ENCODE data around the gene EXOSC10.
A peak's percentile ranks its signal among the peaks of the same experiment; 100 is the strongest.

The EXOSC10 gene

DNA sequence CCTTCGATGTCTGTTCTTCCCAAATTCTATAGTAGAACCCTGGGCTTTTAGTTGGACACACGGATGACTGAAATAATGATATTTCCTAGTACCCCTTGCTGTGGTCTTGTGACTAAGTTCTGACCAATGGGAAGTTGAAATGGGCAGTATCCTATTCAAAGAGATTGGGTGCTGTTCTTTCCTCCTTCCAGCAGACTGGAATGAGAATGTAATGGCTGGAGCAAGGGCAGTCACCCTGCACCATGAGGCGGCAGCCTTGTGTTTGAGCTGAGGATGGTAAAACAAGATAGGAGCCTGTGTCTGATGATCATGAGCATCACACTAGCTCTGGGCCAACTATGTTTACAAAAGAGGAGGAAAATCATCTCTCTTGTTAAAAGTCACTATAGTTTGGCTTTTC, 34.7 kb downstream of the EXOSC10 start:
- DNase-seq (ENCODE audit: low spot score), result no peak
- no peak for TF ChIP-seq CTCF (IDR thresholded peaks at IDR 0.05; ENCODE audit: borderline replicate concordance, control extremely low read depth, extremely low read depth, insufficient read depth, missing control alignments)
- in situ Hi-C loops (cut with MboI; ENCODE audit: low sequenced_read_pairs, unreplicated experiment), result loop anchor here (25.0 kb wide), 1 partner anchor 572 kb away; no protein-coding TSS in a partner anchor

DNA sequence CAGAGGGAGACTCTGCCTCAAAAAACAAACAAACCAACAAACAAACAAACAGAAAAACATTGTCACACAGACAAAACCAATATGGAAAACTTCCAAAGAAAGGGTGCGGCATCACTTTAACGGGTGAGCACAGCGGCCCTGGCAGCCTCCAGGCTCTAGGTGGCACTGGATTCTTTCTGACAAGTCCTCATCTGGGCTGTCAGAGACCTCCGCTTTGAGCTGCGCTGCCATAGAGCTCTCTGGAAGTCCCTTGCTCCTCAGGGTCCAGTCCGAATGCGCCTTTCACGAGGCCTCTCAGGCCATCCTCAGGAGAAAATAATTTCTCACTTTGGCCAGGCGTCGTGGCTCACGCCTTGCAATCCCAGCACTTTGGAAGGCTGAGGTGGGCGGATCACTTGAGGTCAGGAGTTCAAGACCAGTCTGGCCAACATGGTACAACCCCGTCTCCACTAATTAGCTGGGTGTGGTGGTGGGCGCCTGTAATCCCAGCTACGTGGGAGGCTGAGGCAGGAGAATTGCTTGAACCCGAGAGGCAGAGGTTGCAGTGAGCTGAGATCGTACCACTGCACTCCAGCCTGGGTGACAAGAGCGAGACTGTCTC, 35.6 kb downstream of the EXOSC10 start:
- in situ Hi-C loops (cut with MboI; ENCODE audit: low sequenced_read_pairs, unreplicated experiment), result loop anchor here (25.0 kb wide), 1 partner anchor 573 kb away; no protein-coding TSS in a partner anchor
- peak; percentile 15 for DNase-seq (ENCODE audit: low spot score)

- DNase-seq (ENCODE audit: low spot score), result peak; percentile 79
- in situ Hi-C loops (cut with MboI; ENCODE audit: low sequenced_read_pairs, unreplicated experiment), result loop anchor here (25.0 kb wide), 1 partner anchor 574 kb away; no protein-coding TSS in a partner anchor
These were observed 36.7 kb downstream of the EXOSC10 start for GRCh38 chr1:11062965-11063401.

GRCh38 chr1:11061652-11062365, 37.9 kb downstream of the EXOSC10 start:
- in situ Hi-C loops (cut with MboI; ENCODE audit: low sequenced_read_pairs, unreplicated experiment), result loop anchor here (25.0 kb wide), 1 partner anchor 575 kb away; no protein-coding TSS in a partner anchor
- no peak for DNase-seq (ENCODE audit: low spot score)
- TF ChIP-seq CTCF (IDR thresholded peaks at IDR 0.05; ENCODE audit: borderline replicate concordance, control extremely low read depth, extremely low read depth, insufficient read depth, missing control alignments), result no peak

More at GRCh38 chr1:11062965-11063401, 36.7 kb downstream of the EXOSC10 start:
- TF ChIP-seq CTCF (IDR thresholded peaks at IDR 0.05; ENCODE audit: borderline replicate concordance, control extremely low read depth, extremely low read depth, insufficient read depth, missing control alignments), result no peak

GRCh38 chr1:11059968-11060830, 39.5 kb downstream of the EXOSC10 start, which contains the start of gene SRM:
Gene SRM, minus strand, starts transcription at chr1:11060018. Its CDS starts 75 bp downstream, at chr1:11059943.
- in situ Hi-C loops (cut with MboI; ENCODE audit: low sequenced_read_pairs, unreplicated experiment), result loop anchor here (25.0 kb wide), 1 partner anchor 577 kb away; no protein-coding TSS in a partner anchor
- DNase-seq (ENCODE audit: low spot score), result peak; percentile 99
- peak; percentile 33 for TF ChIP-seq CTCF (IDR thresholded peaks at IDR 0.05; ENCODE audit: borderline replicate concordance, control extremely low read depth, extremely low read depth, insufficient read depth, missing control alignments)

GRCh38 chr1:11059155-11059967, 40.3 kb downstream of the EXOSC10 start:
- TF ChIP-seq CTCF (IDR thresholded peaks at IDR 0.05; ENCODE audit: borderline replicate concordance, control extremely low read depth, extremely low read depth, insufficient read depth, missing control alignments), result no peak
- in situ Hi-C loops (cut with MboI; ENCODE audit: low sequenced_read_pairs, unreplicated experiment), result loop anchor here (25.0 kb wide), 1 partner anchor 578 kb away; no protein-coding TSS in a partner anchor
- no peak for DNase-seq (ENCODE audit: low spot score)

Measured in GM13976 (cell line).